ENCODE data around the gene GNPTG. TPM values are rescaled to one million over a fixed set of nuclear protein-coding genes. Genes with fewer than 3 reads are reported as not detected.

Gene GNPTG
- polyA plus RNA-seq, 1 experiment: 113 TPM

DNA sequence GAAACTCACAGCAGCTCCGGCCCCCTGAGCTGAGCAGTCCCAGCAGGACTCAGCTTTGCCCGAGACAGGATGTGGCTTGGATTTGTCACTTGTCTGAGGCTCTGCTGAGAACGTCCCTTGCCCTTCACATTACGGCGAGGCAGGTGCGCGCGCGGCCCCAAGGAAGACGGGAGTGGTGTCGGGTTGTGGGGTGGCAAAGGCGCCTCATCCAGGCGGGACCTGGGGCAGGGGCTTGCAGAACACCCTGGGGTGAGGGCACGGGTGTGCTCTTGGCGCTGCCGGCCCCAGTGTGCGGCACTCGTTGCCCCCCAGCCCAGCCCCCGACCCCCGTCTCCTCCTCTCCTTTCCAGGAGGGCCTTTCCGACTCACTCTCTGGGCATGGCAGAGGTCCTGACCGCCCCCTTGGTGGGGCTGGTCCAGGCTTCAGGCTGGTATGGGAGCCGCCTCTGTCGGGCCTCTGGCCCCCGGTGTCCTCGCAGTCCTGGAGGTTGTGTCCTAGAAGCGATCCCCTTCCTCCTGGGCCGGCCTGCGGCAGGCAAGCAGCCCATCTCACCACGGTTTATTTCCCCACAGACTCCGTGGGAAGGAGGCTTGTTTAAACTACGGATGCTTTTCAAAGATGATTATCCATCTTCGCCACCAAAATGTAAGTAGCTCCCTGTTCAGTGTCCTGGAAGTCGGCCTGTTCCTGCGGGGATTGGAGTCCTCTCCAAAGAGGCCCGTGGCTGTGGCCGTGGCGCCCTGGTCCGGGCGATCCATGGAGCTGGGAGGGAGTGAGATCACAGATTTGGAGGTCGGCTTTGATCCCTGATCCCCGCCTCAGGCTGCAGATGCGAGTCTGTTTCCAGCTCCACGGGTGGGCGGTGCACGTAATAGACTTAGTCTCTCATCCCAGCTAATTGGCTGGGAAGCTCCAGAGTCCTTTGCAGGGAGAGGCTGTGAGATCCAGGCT, 36.4 kb upstream of the GNPTG start:
- no peak for DNase-seq (ENCODE audit: low read depth)
- Histone ChIP-seq H3K36me3 (ENCODE audit: control insufficient read depth, insufficient read depth, low read length) (peaks cover 51% of the 10 kb centered on the region), H3K4me3 (ENCODE audit: low read depth, low read length) (no peak overlapping the region), H3K27me3 (ENCODE audit: control insufficient read depth, insufficient read depth, low read length) (no peaks in the 10 kb centered on the region)
- ChIA-PET CTCF (interaction anchor here (1.1 kb wide), 1 partner anchor 11 kb away, joined by 3 read pairs; no protein-coding TSS in a partner anchor), POLR2A (no interaction called here)
- TF ChIP-seq, protein P1, sequence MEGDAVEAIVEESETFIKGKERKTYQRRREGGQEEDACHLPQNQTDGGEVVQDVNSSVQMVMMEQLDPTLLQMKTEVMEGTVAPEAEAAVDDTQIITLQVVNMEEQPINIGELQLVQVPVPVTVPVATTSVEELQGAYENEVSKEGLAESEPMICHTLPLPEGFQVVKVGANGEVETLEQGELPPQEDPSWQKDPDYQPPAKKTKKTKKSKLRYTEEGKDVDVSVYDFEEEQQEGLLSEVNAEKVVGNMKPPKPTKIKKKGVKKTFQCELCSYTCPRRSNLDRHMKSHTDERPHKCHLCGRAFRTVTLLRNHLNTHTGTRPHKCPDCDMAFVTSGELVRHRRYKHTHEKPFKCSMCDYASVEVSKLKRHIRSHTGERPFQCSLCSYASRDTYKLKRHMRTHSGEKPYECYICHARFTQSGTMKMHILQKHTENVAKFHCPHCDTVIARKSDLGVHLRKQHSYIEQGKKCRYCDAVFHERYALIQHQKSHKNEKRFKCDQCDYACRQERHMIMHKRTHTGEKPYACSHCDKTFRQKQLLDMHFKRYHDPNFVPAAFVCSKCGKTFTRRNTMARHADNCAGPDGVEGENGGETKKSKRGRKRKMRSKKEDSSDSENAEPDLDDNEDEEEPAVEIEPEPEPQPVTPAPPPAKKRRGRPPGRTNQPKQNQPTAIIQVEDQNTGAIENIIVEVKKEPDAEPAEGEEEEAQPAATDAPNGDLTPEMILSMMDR (IDR thresholded peaks at IDR 0.05; ENCODE audit: insufficient read depth, low read depth, low read length): no peak

DNA sequence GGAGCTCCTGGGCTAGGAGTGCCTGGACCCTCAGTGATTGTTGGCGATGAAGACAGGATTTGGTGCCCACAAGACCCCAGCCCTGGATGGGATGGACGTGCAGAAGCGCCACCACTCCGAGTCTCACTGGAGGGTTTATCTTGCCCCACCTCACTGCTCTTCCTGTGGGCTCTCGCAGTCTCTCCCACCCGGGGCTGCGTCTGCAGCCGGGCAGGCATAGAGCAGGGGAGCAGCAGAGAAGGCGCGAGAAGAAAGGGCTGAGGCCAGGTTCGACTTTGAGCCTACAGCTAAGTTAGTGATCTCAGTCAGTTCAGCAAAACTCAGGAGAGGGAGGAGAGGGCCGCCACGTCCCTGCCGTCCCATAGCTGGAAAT, 35.7 kb upstream of the GNPTG start:
- POLR2A ChIA-PET: no interaction called here
- TF ChIP-seq, protein P1 (IDR thresholded peaks at IDR 0.05; ENCODE audit: insufficient read depth, low read depth, low read length): no peak
- CTCF ChIA-PET: interaction anchor here (0.8 to 1.1 kb wide), 2 partner anchors 11 to 15 kb away, joined by 3 read pairs; no protein-coding TSS in a partner anchor
- no peak overlapping the region for H3K4me3 ChIP-seq (ENCODE audit: low read depth, low read length)
- no peak for DNase-seq (ENCODE audit: low read depth)
- H3K36me3 ChIP-seq (ENCODE audit: control insufficient read depth, insufficient read depth, low read length): peaks cover 56% of the 10 kb centered on the region
- no peaks in the 10 kb centered on the region for H3K27me3 ChIP-seq (ENCODE audit: control insufficient read depth, insufficient read depth, low read length)

- Histone ChIP-seq H3K27me3 (ENCODE audit: control insufficient read depth, insufficient read depth, low read length) (no peaks in the 10 kb centered on the region), H3K4me3 (ENCODE audit: low read depth, low read length) (no peak overlapping the region), H3K36me3 (ENCODE audit: control insufficient read depth, insufficient read depth, low read length) (peaks cover 58% of the 10 kb centered on the region)
- ChIA-PET POLR2A (no interaction called here), CTCF (no interaction called here)
- no peak for DNase-seq (ENCODE audit: low read depth)
- TF ChIP-seq, protein P1 (IDR thresholded peaks at IDR 0.05; ENCODE audit: insufficient read depth, low read depth, low read length): no peak
Measured at GRCh38 chr16:1317479-1318267, 34.1 kb upstream of the GNPTG start.

GRCh38 chr16:1318268-1318545, 33.5 kb upstream of the GNPTG start:
- TF ChIP-seq, protein P1 (IDR thresholded peaks at IDR 0.05; ENCODE audit: insufficient read depth, low read depth, low read length): no peak
- no peaks in the 10 kb centered on the region for H3K27me3 ChIP-seq (ENCODE audit: control insufficient read depth, insufficient read depth, low read length)
- no peak for DNase-seq (ENCODE audit: low read depth)
- H3K36me3 ChIP-seq (ENCODE audit: control insufficient read depth, insufficient read depth, low read length): peaks cover 56% of the 10 kb centered on the region
- CTCF ChIA-PET: no interaction called here
- H3K4me3 ChIP-seq (ENCODE audit: low read depth, low read length): no peak overlapping the region
- POLR2A ChIA-PET: no interaction called here

- peaks cover 57% of the 10 kb centered on the region for H3K36me3 ChIP-seq (ENCODE audit: control insufficient read depth, insufficient read depth, low read length)
- POLR2A ChIA-PET: no interaction called here
- CTCF ChIA-PET: no interaction called here
- no peaks in the 10 kb centered on the region for H3K27me3 ChIP-seq (ENCODE audit: control insufficient read depth, insufficient read depth, low read length)
- no peak for DNase-seq (ENCODE audit: low read depth)
- no peak overlapping the region for H3K4me3 ChIP-seq (ENCODE audit: low read depth, low read length)
- TF ChIP-seq, protein P1 (IDR thresholded peaks at IDR 0.05; ENCODE audit: insufficient read depth, low read depth, low read length): no peak
Measured at GRCh38 chr16:1319041-1319440, 32.7 kb upstream of the GNPTG start.

All from BJ (cell line).